Activated naive CD8-positive, alpha-beta T cell treated with anti-CD3 and anti-CD28 coated beads for 36 hours (primary cell): ENCODE results near the gene FUCA2. TPM values are rescaled to one million over a fixed set of nuclear protein-coding genes. Genes with fewer than 3 reads are reported as not detected.
A peak's percentile ranks its signal among the peaks of the same experiment; 100 is the strongest.
"Not testable (repeated sequence)": the region's sequence is repeated elsewhere in the genome, so short reads cannot be mapped to it uniquely, and the experiment has no call there.

ENCODE experiments used
- DNase-seq: peaks from one replicate; pipeline ENCODE4 v3.0.0; 2021
- H3K27ac Mint-ChIP-seq: one replicate; pipeline ENCODE4 v1.8.0; 2022; ENCODE audit warnings: mild to moderate bottlenecking, moderate library complexity, mixed read lengths
- H3K27me3 Mint-ChIP-seq: one replicate; pipeline ENCODE4 v1.8.0; 2022; ENCODE audit warnings: mild to moderate bottlenecking, mixed read lengths
- H3K36me3 Mint-ChIP-seq: one replicate; pipeline ENCODE4 v1.8.0; 2021; ENCODE audit warnings: mild to moderate bottlenecking, mixed read lengths
- H3K4me1 Mint-ChIP-seq: one replicate; pipeline ENCODE4 v1.8.0; 2021; ENCODE audit warnings: mixed read lengths
- H3K4me3 Mint-ChIP-seq: one replicate; pipeline ENCODE4 v1.8.0; 2022; ENCODE audit warnings: mild to moderate bottlenecking, moderate library complexity, mixed read lengths
- H3K9me3 Mint-ChIP-seq: one replicate; pipeline ENCODE4 v1.8.0; 2022; ENCODE audit warnings: mixed read lengths
- total RNA-seq, 2 experiments: library from RNA; stranded (reverse); gene quantifications; one replicate each; pipeline ENCODE4 v1.2.3, GENCODE V29; 2021

Gene FUCA2
- total RNA-seq, 2 experiments from 2014 or later = 8.4 to 9.1 TPM

DNA sequence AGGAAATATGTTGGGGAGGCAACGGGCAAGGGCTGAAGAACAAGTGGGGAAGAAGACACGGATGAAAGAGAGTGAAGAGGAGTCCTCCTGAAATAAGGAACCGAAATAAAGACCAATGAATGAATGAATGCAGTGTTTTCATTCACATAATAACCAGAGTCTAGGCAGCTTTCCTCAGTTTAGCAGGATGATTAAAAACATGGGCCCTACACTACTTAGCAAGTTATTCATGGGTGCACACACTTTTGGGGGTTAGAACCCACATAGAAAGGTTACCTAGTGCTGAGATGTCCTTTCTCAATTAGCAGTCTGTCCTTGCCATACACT is 5.9 kb upstream of the FUCA2 start:
- H3K4me3 Mint-ChIP-seq = no peak overlapping the region
- H3K27ac Mint-ChIP-seq = no peak overlapping the region
- H3K36me3 Mint-ChIP-seq = peaks cover 5% of the 10 kb centered on the region
- H3K9me3 Mint-ChIP-seq = peaks cover 2% of the 10 kb centered on the region
- H3K4me1 Mint-ChIP-seq = no peaks in the 10 kb centered on the region
- no peaks in the 10 kb centered on the region for H3K27me3 Mint-ChIP-seq
- no peak for DNase-seq

- Mint-ChIP-seq H3K36me3 (peaks cover 8% of the 10 kb centered on the region), H3K4me3 (no peak overlapping the region), H3K4me1 (no peaks in the 10 kb centered on the region), H3K27me3 (no peaks in the 10 kb centered on the region), H3K27ac (no peak overlapping the region), H3K9me3 (peaks cover 4% of the 10 kb centered on the region)
- no peak for DNase-seq
Observed at GRCh38 chr6:143516690-143517446, 5.3 kb upstream of the FUCA2 start.

DNA sequence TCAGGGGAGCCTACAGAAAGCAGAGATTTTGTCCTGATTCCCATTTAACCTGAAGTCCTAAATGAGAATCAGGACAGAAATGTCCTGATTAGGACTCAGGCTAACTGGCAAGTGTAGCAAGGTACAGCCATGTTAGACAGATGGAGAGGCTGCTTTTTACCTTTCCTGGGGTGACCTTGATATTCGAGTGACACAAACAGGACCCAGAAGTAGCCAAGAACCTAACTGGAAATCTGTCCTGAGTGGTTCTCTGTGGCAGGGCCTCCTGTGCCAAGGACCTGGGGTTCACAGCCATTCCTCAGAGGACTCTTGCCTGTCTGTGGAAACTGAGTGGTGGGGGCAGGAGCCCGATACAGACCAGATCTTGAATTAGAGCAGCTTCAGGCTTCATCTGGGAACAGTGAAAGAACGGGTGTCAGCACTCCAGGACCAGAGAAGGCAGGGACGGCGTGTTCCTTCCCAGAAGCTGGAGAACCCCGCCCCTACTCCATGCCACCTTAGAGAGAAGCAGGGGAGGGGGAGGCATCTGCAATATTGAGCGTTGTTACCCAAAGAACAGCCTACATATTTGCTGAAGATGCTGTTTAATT is 4.3 kb upstream of the FUCA2 start:
- peaks cover 3% of the 10 kb centered on the region for H3K4me1 Mint-ChIP-seq
- H3K27me3 Mint-ChIP-seq = no peaks in the 10 kb centered on the region
- H3K27ac Mint-ChIP-seq = no peak overlapping the region
- no peak for DNase-seq
- H3K36me3 Mint-ChIP-seq = peaks cover 12% of the 10 kb centered on the region
- peaks cover 4% of the 10 kb centered on the region for H3K9me3 Mint-ChIP-seq
- no peak overlapping the region for H3K4me3 Mint-ChIP-seq

- Mint-ChIP-seq H3K9me3 (peaks cover 4% of the 10 kb centered on the region), H3K27ac (no peak overlapping the region), H3K36me3 (peaks cover 15% of the 10 kb centered on the region), H3K27me3 (no peaks in the 10 kb centered on the region), H3K4me3 (no peak overlapping the region), H3K4me1 (peaks cover 4% of the 10 kb centered on the region)
- no peak for DNase-seq
Observed at GRCh38 chr6:143515061-143515760, 3.7 kb upstream of the FUCA2 start.

GRCh38 chr6:143513410-143513809 is 1.9 kb upstream of the FUCA2 start:
- Mint-ChIP-seq H3K4me1 (peaks cover 4% of the 10 kb centered on the region), H3K36me3 (peaks cover 15% of the 10 kb centered on the region), H3K27ac (no peak overlapping the region), H3K4me3 (no peak overlapping the region), H3K9me3 (peaks cover 4% of the 10 kb centered on the region), H3K27me3 (no peaks in the 10 kb centered on the region)
- DNase-seq = peak; percentile 28

DNA sequence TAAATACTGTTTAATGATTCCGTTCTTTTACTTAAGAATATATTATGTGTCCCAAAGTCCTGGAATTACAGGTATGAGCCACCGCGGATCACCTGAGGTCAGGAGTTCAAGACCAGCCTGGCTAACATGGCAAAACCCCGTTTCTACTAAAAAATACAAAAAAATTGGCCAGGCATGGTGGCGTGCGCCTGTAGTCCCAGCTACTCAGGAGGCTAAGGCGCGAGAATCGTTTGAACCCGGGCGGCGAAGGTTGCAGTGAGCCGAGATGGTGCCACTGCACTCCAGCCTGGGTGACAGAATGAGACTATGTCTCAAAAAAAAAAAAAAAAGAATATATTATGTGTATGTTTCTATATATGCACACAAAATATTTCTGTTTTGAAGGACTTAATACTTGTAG is 1.2 kb downstream of the FUCA2 start:
- H3K4me3 Mint-ChIP-seq, H3K4me1 Mint-ChIP-seq, H3K27ac Mint-ChIP-seq, DNase-seq, H3K9me3 Mint-ChIP-seq, H3K27me3 Mint-ChIP-seq: not testable (repeated sequence)
- peaks cover 25% of the 10 kb centered on the region for H3K36me3 Mint-ChIP-seq

- no peak for DNase-seq
- Mint-ChIP-seq H3K4me1 (peaks cover 4% of the 10 kb centered on the region), H3K27me3 (no peaks in the 10 kb centered on the region), H3K27ac (no peak overlapping the region), H3K9me3 (peaks cover 2% of the 10 kb centered on the region), H3K4me3 (no peak overlapping the region), H3K36me3 (peaks cover 21% of the 10 kb centered on the region)
Observed at GRCh38 chr6:143507358-143508145, 4.0 kb downstream of the FUCA2 start.

- H3K4me1 Mint-ChIP-seq = peaks cover 4% of the 10 kb centered on the region
- no peaks in the 10 kb centered on the region for H3K9me3 Mint-ChIP-seq
- H3K4me3 Mint-ChIP-seq = no peak overlapping the region
- no peak overlapping the region for H3K27ac Mint-ChIP-seq
- peaks cover 17% of the 10 kb centered on the region for H3K36me3 Mint-ChIP-seq
- no peaks in the 10 kb centered on the region for H3K27me3 Mint-ChIP-seq
- no peak for DNase-seq
Observed at GRCh38 chr6:143506620-143507019, 4.9 kb downstream of the FUCA2 start.

- H3K4me1 Mint-ChIP-seq = peaks cover 4% of the 10 kb centered on the region
- no peak for DNase-seq
- H3K4me3 Mint-ChIP-seq = no peak overlapping the region
- peaks cover 17% of the 10 kb centered on the region for H3K36me3 Mint-ChIP-seq
- no peak overlapping the region for H3K27ac Mint-ChIP-seq
- no peaks in the 10 kb centered on the region for H3K27me3 Mint-ChIP-seq
- no peaks in the 10 kb centered on the region for H3K9me3 Mint-ChIP-seq
Observed at GRCh38 chr6:143506199-143506598, 5.3 kb downstream of the FUCA2 start.

GRCh38 chr6:143505537-143505936 is 6.0 kb downstream of the FUCA2 start:
- Mint-ChIP-seq H3K27me3 (no peaks in the 10 kb centered on the region), H3K36me3 (peaks cover 11% of the 10 kb centered on the region), H3K4me1 (no peaks in the 10 kb centered on the region), H3K9me3 (no peaks in the 10 kb centered on the region), H3K27ac (no peak overlapping the region), H3K4me3 (no peak overlapping the region)
- no peak for DNase-seq

- Mint-ChIP-seq H3K27me3 (no peaks in the 10 kb centered on the region), H3K36me3 (peaks cover 12% of the 10 kb centered on the region), H3K9me3 (no peaks in the 10 kb centered on the region), H3K4me1 (no peaks in the 10 kb centered on the region), H3K27ac (no peak overlapping the region), H3K4me3 (no peak overlapping the region)
- no peak for DNase-seq
Observed at GRCh38 chr6:143505111-143505510, 6.4 kb downstream of the FUCA2 start.

GRCh38 chr6:143504369-143504768 is 7.2 kb downstream of the FUCA2 start:
- Mint-ChIP-seq H3K27me3 (no peaks in the 10 kb centered on the region), H3K36me3 (peaks cover 15% of the 10 kb centered on the region), H3K27ac (no peak overlapping the region), H3K9me3 (no peaks in the 10 kb centered on the region), H3K4me3 (no peak overlapping the region), H3K4me1 (no peaks in the 10 kb centered on the region)
- DNase-seq = no peak

DNA sequence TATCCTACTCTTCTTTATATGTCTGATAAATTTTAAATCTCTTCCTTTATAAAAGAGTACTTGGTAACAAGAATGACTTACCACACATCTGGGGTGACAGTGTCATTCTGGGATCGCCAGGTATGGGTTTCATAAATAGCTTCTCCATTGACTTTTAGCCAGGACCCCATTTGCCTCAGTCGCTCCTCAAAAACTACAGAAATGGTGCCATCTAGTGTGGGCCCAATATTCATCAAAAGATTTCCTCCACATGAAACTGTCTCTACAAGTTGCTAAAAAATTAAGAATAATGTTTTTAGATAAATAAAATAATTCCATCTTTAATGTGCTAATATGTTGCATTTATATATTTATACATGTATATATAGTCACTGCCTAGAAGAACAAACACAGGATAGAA is 9.7 kb downstream of the FUCA2 start:
- Mint-ChIP-seq H3K36me3 (peaks cover 29% of the 10 kb centered on the region), H3K9me3 (no peaks in the 10 kb centered on the region), H3K27ac (no peak overlapping the region), H3K27me3 (no peaks in the 10 kb centered on the region), H3K4me1 (peaks cover 9% of the 10 kb centered on the region), H3K4me3 (no peak overlapping the region)
- DNase-seq = no peak

DNA sequence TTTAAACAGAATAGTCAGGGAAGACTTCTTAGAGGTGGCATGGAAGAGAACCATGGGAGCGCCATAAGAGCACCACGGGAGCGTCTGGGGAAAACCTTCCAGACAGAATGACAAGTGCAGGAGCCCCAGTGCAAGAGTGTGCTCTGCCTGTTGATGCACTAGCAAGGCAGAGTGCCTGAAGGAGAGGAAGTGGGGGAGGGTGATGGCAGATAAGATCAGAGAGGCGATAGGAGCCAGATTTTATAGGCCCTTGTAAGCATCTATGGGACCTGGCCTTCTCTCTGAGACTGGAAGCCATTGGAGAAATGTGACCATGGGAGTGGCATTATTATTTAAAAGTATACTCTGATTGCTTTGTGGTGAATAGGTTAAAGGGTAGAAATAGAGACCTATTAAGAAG is 13.1 kb downstream of the FUCA2 start:
- H3K4me1 Mint-ChIP-seq = peaks cover 9% of the 10 kb centered on the region
- DNase-seq = no peak
- H3K27me3 Mint-ChIP-seq = no peaks in the 10 kb centered on the region
- H3K27ac Mint-ChIP-seq = no peak overlapping the region
- no peaks in the 10 kb centered on the region for H3K9me3 Mint-ChIP-seq
- H3K36me3 Mint-ChIP-seq = peaks cover 18% of the 10 kb centered on the region
- no peak overlapping the region for H3K4me3 Mint-ChIP-seq

GRCh38 chr6:143496974-143497373 is 14.5 kb downstream of the FUCA2 start:
- Mint-ChIP-seq H3K27me3 (no peaks in the 10 kb centered on the region), H3K9me3 (no peaks in the 10 kb centered on the region), H3K36me3 (peaks cover 18% of the 10 kb centered on the region), H3K4me3 (no peak overlapping the region), H3K27ac (no peak overlapping the region), H3K4me1 (peaks cover 9% of the 10 kb centered on the region)
- no peak for DNase-seq
